GM19193 (cell line): ENCODE measurements around the gene GRHL1.

Experiments
- POLR2A ChIP-seq: IDR thresholded peaks from 4 replicates; pipeline ENCODE4 v1.6.1; 2011; ENCODE audit not compliant: insufficient read depth, insufficient read length; ENCODE audit errors: extremely low read depth

Gene GRHL1

GRCh38 chr2:10006236-10007161, 55.0 kb downstream of the GRHL1 start:
- no peak for TF ChIP-seq POLR2A

- TF ChIP-seq POLR2A = no peak
Measured at GRCh38 chr2:10007435-10007834, 55.9 kb downstream of the GRHL1 start.

- no peak for TF ChIP-seq POLR2A
Measured at GRCh38 chr2:10007921-10008808, 56.7 kb downstream of the GRHL1 start.

- no peak for TF ChIP-seq POLR2A
Measured at GRCh38 chr2:10008809-10009176, 57.3 kb downstream of the GRHL1 start.

- TF ChIP-seq POLR2A = no peak
Measured at GRCh38 chr2:10009271-10009810, 57.8 kb downstream of the GRHL1 start.

GRCh38 chr2:10009811-10010781, 58.6 kb downstream of the GRHL1 start:
- no peak for TF ChIP-seq POLR2A

- no peak for TF ChIP-seq POLR2A
Measured at GRCh38 chr2:10012963-10013461, 61.5 kb downstream of the GRHL1 start.

- TF ChIP-seq POLR2A = no peak
Measured at GRCh38 chr2:10014418-10015190, 63.1 kb downstream of the GRHL1 start.

GRCh38 chr2:10016001-10016801, 64.7 kb downstream of the GRHL1 start:
- TF ChIP-seq POLR2A = no peak

GRCh38 chr2:10016802-10017258, 65.3 kb downstream of the GRHL1 start:
- no peak for TF ChIP-seq POLR2A

GRCh38 chr2:10017313-10017941, 65.9 kb downstream of the GRHL1 start:
- TF ChIP-seq POLR2A = no peak

- TF ChIP-seq POLR2A = no peak
Measured at GRCh38 chr2:10019174-10019573, 67.7 kb downstream of the GRHL1 start.
